HG02973 (cell line): ENCODE data around the gene CKAP2.
"Not testable (repeated sequence)": the region's sequence is repeated elsewhere in the genome, so short reads cannot be mapped to it uniquely, and the experiment has no call there.

Source experiments
- ATAC-seq: cut with Tn5 transposase; IDR thresholded peaks from one replicate; pipeline ENCODE4 v1.9.1; 2021; ENCODE audit warnings: moderate library complexity; ENCODE audit not compliant: unreplicated experiment

CKAP2 gene

GRCh38 chr13:52450793-52451116 lies 4.5 kb upstream of the CKAP2 start:
- ATAC-seq: no peak

- no peak for ATAC-seq
Measured at GRCh38 chr13:52451135-52451804, 4.0 kb upstream of the CKAP2 start.

GRCh38 chr13:52452470-52452869 lies 2.8 kb upstream of the CKAP2 start:
- no peak for ATAC-seq

- peak; percentile 24 for ATAC-seq
Measured at GRCh38 chr13:52454459-52454819, 839 bp upstream of the CKAP2 start.

- peak; percentile 28 for ATAC-seq
Measured at GRCh38 chr13:52455677-52456041, 381 bp downstream of the CKAP2 start.

- no peak for ATAC-seq
Measured at GRCh38 chr13:52459668-52460067, 4.4 kb downstream of the CKAP2 start.

GRCh38 chr13:52461265-52461664 lies 6.0 kb downstream of the CKAP2 start:
- no peak for ATAC-seq

- no peak for ATAC-seq
Measured at GRCh38 chr13:52463526-52463925, 8.2 kb downstream of the CKAP2 start.

GRCh38 chr13:52468487-52468886 lies 13.2 kb downstream of the CKAP2 start:
- ATAC-seq: not testable (repeated sequence)

- ATAC-seq: not testable (repeated sequence)
Measured at GRCh38 chr13:52480677-52481428, 25.6 kb downstream of the CKAP2 start.

GRCh38 chr13:52487078-52487477 lies 31.8 kb downstream of the CKAP2 start:
- not testable (repeated sequence) for ATAC-seq

- ATAC-seq: not testable (repeated sequence)
Measured at GRCh38 chr13:52488763-52489162, 33.5 kb downstream of the CKAP2 start.

GRCh38 chr13:52491015-52491414 lies 35.7 kb downstream of the CKAP2 start:
- not testable (repeated sequence) for ATAC-seq

GRCh38 chr13:52494241-52494640 lies 39.0 kb downstream of the CKAP2 start:
- not testable (repeated sequence) for ATAC-seq

- peak; percentile 80 for ATAC-seq
Measured at GRCh38 chr13:52497979-52498378, 42.7 kb downstream of the CKAP2 start.

- ATAC-seq: not testable (repeated sequence)
Measured at GRCh38 chr13:52502277-52502676, 47.0 kb downstream of the CKAP2 start.

GRCh38 chr13:52505843-52506242 lies 50.6 kb downstream of the CKAP2 start:
- ATAC-seq: not testable (repeated sequence)

GRCh38 chr13:52509532-52509931 lies 54.3 kb downstream of the CKAP2 start:
- not testable (repeated sequence) for ATAC-seq

- not testable (repeated sequence) for ATAC-seq
Measured at GRCh38 chr13:52510221-52510797, 55.0 kb downstream of the CKAP2 start.

- ATAC-seq: not testable (repeated sequence)
Measured at GRCh38 chr13:52511598-52511997, 56.3 kb downstream of the CKAP2 start.

GRCh38 chr13:52513957-52514596 lies 58.8 kb downstream of the CKAP2 start:
- ATAC-seq: not testable (repeated sequence)

GRCh38 chr13:52523323-52523722 lies 68.0 kb downstream of the CKAP2 start:
- not testable (repeated sequence) for ATAC-seq
